WTC11 (cell line): ENCODE measurements around the gene RRP36.

Experiments used
- E2F1 ChIP-seq: sonication (generic); formaldehyde crosslinking; IDR thresholded peaks from 2 replicates; pipeline ENCODE4 v1.8.0; 2022; ENCODE audit warnings: mild to moderate bottlenecking, missing genetic modification reagents
- ETV6 ChIP-seq: sonication (generic); formaldehyde crosslinking; IDR thresholded peaks from 2 replicates; pipeline ENCODE4 v1.8.1; 2022; ENCODE audit warnings: mild to moderate bottlenecking, missing genetic modification reagents
- MAX ChIP-seq: sonication (generic); formaldehyde crosslinking; IDR thresholded peaks from 2 replicates; pipeline ENCODE4 v1.8.0; 2022; ENCODE audit warnings: mild to moderate bottlenecking, missing genetic modification reagents
- NFYB ChIP-seq: sonication (generic); formaldehyde crosslinking; conservative IDR thresholded peaks from 2 replicates; pipeline ENCODE4 v1.8.0; 2022; ENCODE audit warnings: low read depth, missing genetic modification reagents
- PRDM15 ChIP-seq: sonication (generic); formaldehyde crosslinking; IDR thresholded peaks from 2 replicates; pipeline ENCODE4 v1.8.0; 2022; ENCODE audit warnings: missing genetic modification reagents
- SP1 ChIP-seq: sonication (generic); formaldehyde crosslinking; conservative IDR thresholded peaks from 2 replicates; pipeline ENCODE4 v1.8.1; 2022; ENCODE audit warnings: missing genetic modification reagents
- TEAD4 ChIP-seq: sonication (generic); formaldehyde crosslinking; IDR thresholded peaks from 2 replicates; pipeline ENCODE4 v1.8.0; 2022; ENCODE audit warnings: mild to moderate bottlenecking, missing genetic modification reagents
- TF ChIP-seq, protein P1 (sequence below): fragments of 200-600 bp; IDR thresholded peaks from 2 replicates; pipeline ENCODE4 v1.8.0; 2022; ENCODE audit warnings: antibody characterized with exemption
- TF ChIP-seq, protein P2 (sequence below): sonication (generic); formaldehyde crosslinking; IDR thresholded peaks from 2 replicates; pipeline ENCODE4 v1.8.1; 2023; ENCODE audit warnings: mild to moderate bottlenecking, missing genetic modification reagents, moderate library complexity

- TF ChIP-seq NFYB (no peak), TEAD4 (CRISPR knock-in tag) (no peak), ETV6 (CRISPR knock-in tag) (no peak), PRDM15 (CRISPR knock-in tag) (no peak), SP1 (CRISPR knock-in tag) (no peak), E2F1 (CRISPR knock-in tag) (no peak), MAX (CRISPR knock-in tag) (no peak)
- TF ChIP-seq, protein P1, sequence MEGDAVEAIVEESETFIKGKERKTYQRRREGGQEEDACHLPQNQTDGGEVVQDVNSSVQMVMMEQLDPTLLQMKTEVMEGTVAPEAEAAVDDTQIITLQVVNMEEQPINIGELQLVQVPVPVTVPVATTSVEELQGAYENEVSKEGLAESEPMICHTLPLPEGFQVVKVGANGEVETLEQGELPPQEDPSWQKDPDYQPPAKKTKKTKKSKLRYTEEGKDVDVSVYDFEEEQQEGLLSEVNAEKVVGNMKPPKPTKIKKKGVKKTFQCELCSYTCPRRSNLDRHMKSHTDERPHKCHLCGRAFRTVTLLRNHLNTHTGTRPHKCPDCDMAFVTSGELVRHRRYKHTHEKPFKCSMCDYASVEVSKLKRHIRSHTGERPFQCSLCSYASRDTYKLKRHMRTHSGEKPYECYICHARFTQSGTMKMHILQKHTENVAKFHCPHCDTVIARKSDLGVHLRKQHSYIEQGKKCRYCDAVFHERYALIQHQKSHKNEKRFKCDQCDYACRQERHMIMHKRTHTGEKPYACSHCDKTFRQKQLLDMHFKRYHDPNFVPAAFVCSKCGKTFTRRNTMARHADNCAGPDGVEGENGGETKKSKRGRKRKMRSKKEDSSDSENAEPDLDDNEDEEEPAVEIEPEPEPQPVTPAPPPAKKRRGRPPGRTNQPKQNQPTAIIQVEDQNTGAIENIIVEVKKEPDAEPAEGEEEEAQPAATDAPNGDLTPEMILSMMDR = no peak
- TF ChIP-seq, protein P2, sequence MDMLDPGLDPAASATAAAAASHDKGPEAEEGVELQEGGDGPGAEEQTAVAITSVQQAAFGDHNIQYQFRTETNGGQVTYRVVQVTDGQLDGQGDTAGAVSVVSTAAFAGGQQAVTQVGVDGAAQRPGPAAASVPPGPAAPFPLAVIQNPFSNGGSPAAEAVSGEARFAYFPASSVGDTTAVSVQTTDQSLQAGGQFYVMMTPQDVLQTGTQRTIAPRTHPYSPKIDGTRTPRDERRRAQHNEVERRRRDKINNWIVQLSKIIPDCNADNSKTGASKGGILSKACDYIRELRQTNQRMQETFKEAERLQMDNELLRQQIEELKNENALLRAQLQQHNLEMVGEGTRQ (CRISPR knock-in tag) = no peak
These were observed 37.1 kb downstream of the RRP36 start for GRCh38 chr6:43058531-43058930.
